ENCODE results near the gene TFDP2. TPM values are rescaled to one million over a fixed set of nuclear protein-coding genes. Genes with fewer than 3 reads are reported as not detected.

The TFDP2 gene
- total RNA-seq, 6 experiments from 2014 or later, result 17.9 to 30.9 (median 24.1) TPM

DNA sequence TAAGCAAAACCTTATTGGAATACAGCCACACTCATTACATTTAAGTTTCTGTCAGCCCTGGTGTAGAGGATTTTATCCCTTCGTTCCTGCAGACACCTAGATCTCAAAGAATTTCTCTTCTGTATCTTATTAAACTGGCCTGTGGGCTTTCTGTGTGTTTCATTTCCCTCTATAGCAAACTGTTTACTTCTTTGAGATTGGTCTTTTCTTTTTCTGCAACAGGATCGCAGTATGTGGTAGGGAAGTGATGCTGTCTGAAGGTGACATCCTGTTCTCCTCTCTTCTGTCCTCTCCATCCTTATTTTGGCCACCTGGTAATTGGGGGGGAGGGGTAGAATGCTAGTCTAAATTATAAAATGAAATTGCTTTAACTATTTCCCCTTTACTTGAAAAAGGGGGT lies 247.4 kb downstream of the TFDP2 start:
- WGBS (ENCODE audit: insufficient coverage, low coverage, low lambda C conversion rate, missing lambda C conversion rate), result 52% methylated on average over 2 of the region's 2 CpGs
- Histone ChIP-seq H3K4me1 (no peaks in the 10 kb centered on the region), H3K36me3 (no peaks in the 10 kb centered on the region), H3K27ac (no peak overlapping the region), H3K27me3 (no peaks in the 10 kb centered on the region), H3K4me3 (no peak overlapping the region), H3K9me3 (no peaks in the 10 kb centered on the region)
- intact Hi-C loops (cut with DNase I), result no loop called here
- ATAC-seq (no peak), DNase-seq (no peak)
- no peak for TF ChIP-seq POLR2A (IDR thresholded peaks at IDR 0.05)
- TF ChIP-seq, protein P1, sequence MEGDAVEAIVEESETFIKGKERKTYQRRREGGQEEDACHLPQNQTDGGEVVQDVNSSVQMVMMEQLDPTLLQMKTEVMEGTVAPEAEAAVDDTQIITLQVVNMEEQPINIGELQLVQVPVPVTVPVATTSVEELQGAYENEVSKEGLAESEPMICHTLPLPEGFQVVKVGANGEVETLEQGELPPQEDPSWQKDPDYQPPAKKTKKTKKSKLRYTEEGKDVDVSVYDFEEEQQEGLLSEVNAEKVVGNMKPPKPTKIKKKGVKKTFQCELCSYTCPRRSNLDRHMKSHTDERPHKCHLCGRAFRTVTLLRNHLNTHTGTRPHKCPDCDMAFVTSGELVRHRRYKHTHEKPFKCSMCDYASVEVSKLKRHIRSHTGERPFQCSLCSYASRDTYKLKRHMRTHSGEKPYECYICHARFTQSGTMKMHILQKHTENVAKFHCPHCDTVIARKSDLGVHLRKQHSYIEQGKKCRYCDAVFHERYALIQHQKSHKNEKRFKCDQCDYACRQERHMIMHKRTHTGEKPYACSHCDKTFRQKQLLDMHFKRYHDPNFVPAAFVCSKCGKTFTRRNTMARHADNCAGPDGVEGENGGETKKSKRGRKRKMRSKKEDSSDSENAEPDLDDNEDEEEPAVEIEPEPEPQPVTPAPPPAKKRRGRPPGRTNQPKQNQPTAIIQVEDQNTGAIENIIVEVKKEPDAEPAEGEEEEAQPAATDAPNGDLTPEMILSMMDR (IDR thresholded peaks at IDR 0.05), result no peak

DNA sequence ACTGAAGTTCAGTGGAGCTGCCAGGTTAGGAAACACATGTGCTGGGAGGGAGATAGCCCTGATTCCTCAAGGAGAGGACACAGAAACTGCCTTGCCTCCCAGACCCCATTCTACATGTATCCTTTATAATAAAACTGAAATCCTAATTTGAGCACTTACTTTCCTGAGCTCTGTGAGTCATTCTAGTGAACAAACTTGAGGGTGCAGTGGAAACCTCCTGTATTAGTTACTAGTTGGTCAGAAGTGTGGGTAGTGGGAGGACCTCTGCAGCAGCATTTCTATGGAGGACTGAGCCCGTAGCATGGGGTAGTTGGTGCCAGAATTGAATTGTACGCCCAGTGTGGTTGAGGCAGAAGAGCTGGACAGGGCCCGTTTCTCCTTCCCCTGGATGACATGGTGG lies 249.0 kb downstream of the TFDP2 start:
- TF ChIP-seq POLR2A (IDR thresholded peaks at IDR 0.05), result no peak
- TF ChIP-seq, protein P1 (IDR thresholded peaks at IDR 0.05), result no peak
- Histone ChIP-seq H3K27ac (no peak overlapping the region), H3K9me3 (no peaks in the 10 kb centered on the region), H3K4me1 (no peaks in the 10 kb centered on the region), H3K4me3 (no peak overlapping the region), H3K27me3 (no peaks in the 10 kb centered on the region), H3K36me3 (no peaks in the 10 kb centered on the region)
- no peak for ATAC-seq
- no peak for DNase-seq
- 100% methylated on average over 3 of the region's 3 CpGs for WGBS (ENCODE audit: insufficient coverage, low coverage, low lambda C conversion rate, missing lambda C conversion rate)
- intact Hi-C loops (cut with DNase I), result no loop called here

DNA sequence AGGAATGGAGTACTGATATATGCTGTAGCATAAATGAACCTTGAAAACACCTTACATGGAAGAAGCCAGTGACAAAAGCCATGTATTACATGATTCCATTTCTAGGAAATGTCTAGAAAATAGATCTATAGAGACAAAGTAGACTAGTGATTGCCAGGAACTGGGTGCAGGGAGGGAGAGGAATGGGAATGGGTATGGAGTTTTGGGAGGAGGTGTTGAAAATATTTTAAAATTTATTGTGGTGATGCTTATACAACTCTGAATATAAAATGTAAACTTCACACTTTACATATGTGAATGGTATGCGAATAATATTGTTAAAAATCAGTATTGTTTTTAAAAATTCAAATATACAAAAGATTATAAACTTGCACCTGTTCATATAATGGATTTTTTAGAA lies 250.4 kb downstream of the TFDP2 start:
- Histone ChIP-seq H3K27ac (no peak overlapping the region), H3K4me3 (no peak overlapping the region), H3K9me3 (no peaks in the 10 kb centered on the region), H3K4me1 (no peaks in the 10 kb centered on the region), H3K36me3 (no peaks in the 10 kb centered on the region), H3K27me3 (no peaks in the 10 kb centered on the region)
- intact Hi-C loops (cut with DNase I), result no loop called here
- TF ChIP-seq POLR2A (IDR thresholded peaks at IDR 0.05), result no peak
- TF ChIP-seq, protein P1 (IDR thresholded peaks at IDR 0.05), result no peak
- ATAC-seq (no peak), DNase-seq (no peak)
- 94% methylated on average over 1 of the region's 1 CpG for WGBS (ENCODE audit: insufficient coverage, low coverage, low lambda C conversion rate, missing lambda C conversion rate)

DNA sequence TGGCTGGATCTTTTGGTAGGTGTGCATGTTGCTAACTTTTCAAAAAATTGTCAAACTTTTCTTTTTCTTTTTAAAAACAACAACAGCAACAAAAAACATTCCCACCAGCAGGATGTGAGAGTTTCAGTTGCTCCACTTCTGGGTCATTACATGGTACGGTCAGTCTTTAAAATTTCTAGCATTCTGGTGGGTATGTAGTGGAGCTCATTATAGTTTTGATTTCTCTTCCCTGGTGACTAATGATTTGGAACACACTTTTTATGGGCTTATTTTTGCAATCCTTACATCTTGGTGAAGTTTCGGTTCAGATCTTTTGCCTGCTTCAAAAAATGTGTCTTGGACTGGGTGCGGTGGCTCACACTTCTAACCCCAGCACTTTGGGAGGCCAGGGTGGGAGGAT lies 253.6 kb downstream of the TFDP2 start:
- no peaks in the 10 kb centered on the region for H3K27me3 ChIP-seq
- no peak overlapping the region for H3K4me3 ChIP-seq
- WGBS (ENCODE audit: insufficient coverage, low coverage, low lambda C conversion rate, missing lambda C conversion rate), result 95% methylated on average over 3 of the region's 3 CpGs
- ATAC-seq (no peak), DNase-seq (no peak)
- no peaks in the 10 kb centered on the region for H3K9me3 ChIP-seq
- intact Hi-C loops (cut with DNase I), result no loop called here
- H3K36me3 ChIP-seq, result no peaks in the 10 kb centered on the region
- H3K27ac ChIP-seq, result no peak overlapping the region
- H3K4me1 ChIP-seq, result no peaks in the 10 kb centered on the region
- TF ChIP-seq, protein P1 (IDR thresholded peaks at IDR 0.05), result no peak
- no peak for TF ChIP-seq POLR2A (IDR thresholded peaks at IDR 0.05)
